Stimulated activated CD8-positive, alpha-beta memory T cell treated with anti-CD3 and anti-CD28 coated beads, Interleukin-15, amount 100 ng/mL, for 24 hours (primary cell): ENCODE data around the gene NOL4L.

ENCODE experiments used
- DNase-seq: peaks from one replicate; pipeline ENCODE4 v3.0.0-alpha.2; 2020; ENCODE audit warnings: low read depth

Gene NOL4L

GRCh38 chr20:32585011-32585585, at the start of gene NOL4L:
NOL4L (minus strand) TSS chr20:32585333; CDS start chr20:32584890, 443 bp downstream.
- no peak for DNase-seq

- no peak for DNase-seq
Measured at GRCh38 chr20:32634041-32634805, 49.1 kb upstream of the NOL4L start.

- DNase-seq = no peak
Measured at GRCh38 chr20:32632461-32633354, 47.6 kb upstream of the NOL4L start.

- DNase-seq = no peak
Measured at GRCh38 chr20:32631933-32632460, 46.9 kb upstream of the NOL4L start.

GRCh38 chr20:32629813-32630212, 44.7 kb upstream of the NOL4L start:
- DNase-seq = no peak

GRCh38 chr20:32628960-32629530, 43.9 kb upstream of the NOL4L start:
- no peak for DNase-seq

GRCh38 chr20:32626859-32627636, 41.9 kb upstream of the NOL4L start:
- DNase-seq = no peak

GRCh38 chr20:32626407-32626806, 41.3 kb upstream of the NOL4L start:
- DNase-seq = no peak

GRCh38 chr20:32625996-32626395, 40.9 kb upstream of the NOL4L start:
- DNase-seq = no peak

GRCh38 chr20:32624687-32625345, 39.7 kb upstream of the NOL4L start:
- no peak for DNase-seq

GRCh38 chr20:32623667-32624157, 38.6 kb upstream of the NOL4L start:
- no peak for DNase-seq

GRCh38 chr20:32622585-32623468, 37.7 kb upstream of the NOL4L start:
- DNase-seq = no peak

- DNase-seq = no peak
Measured at GRCh38 chr20:32621891-32622584, 36.9 kb upstream of the NOL4L start.

- no peak for DNase-seq
Measured at GRCh38 chr20:32621071-32621890, 36.1 kb upstream of the NOL4L start.

GRCh38 chr20:32619586-32619985, 34.5 kb upstream of the NOL4L start:
- no peak for DNase-seq

- DNase-seq = no peak
Measured at GRCh38 chr20:32614772-32615171, 29.6 kb upstream of the NOL4L start.

- no peak for DNase-seq
Measured at GRCh38 chr20:32614303-32614702, 29.2 kb upstream of the NOL4L start.
